SU-DHL-6 (cell line): ENCODE results near the gene RAD51D.

Source experiments
- CTCF ChIP-seq: fragments of 200-600 bp; sonication (generic); IDR thresholded peaks from one replicate; pipeline ENCODE4 v1.5.1; 2017; ENCODE audit warnings: antibody characterized with exemption, mild to moderate bottlenecking, low read length, moderate library complexity; ENCODE audit not compliant: insufficient read depth, poor library complexity, severe bottlenecking
- EZH2phosphoT487 ChIP-seq: fragments of 200-600 bp; sonication (generic), shearing (Covaris generic); conservative IDR thresholded peaks from 2 replicates; pipeline ENCODE4 v1.6.1; 2018; ENCODE audit warnings: mild to moderate bottlenecking, antibody characterized with exemption, low read length, moderate library complexity, mixed read lengths

DNA sequence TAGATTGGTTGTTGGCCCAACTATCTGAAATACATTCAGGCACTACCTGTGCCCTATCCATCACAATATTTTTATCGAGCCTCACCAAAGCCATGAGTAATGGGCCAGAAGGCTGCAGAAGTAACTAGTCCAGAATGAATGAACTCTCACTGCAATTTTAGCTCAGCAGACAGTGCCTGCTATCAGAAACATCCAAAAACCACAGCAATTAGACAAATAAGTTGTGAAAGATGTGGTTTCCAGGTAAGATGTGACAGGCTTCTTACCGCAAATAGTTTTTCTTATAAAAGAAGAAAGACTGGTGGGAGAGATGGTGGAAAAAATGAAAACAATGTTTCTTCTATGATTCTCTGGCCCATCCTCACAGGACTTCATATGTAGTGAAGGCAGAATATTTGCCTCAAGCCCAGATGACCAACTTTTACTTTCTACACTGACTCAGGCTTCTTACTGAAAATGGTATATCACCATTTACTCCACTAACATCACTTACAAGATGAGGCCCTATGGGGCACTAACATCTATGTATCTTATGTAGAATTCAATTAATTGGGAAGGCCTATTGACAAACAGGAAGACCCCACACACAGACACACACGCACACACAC is 46.4 kb downstream of the RAD51D start:
- TF ChIP-seq CTCF (no peak), EZH2phosphoT487 (no peak)
